ENCODE measurements around the gene HNRNPLL. TPM values are rescaled to one million over a fixed set of nuclear protein-coding genes. Genes with fewer than 3 reads are reported as not detected.
"Not testable (repeated sequence)": the region's sequence is repeated elsewhere in the genome, so short reads cannot be mapped to it uniquely, and the experiment has no call there.

Gene HNRNPLL
- 35.5 TPM for polyA plus RNA-seq (ENCODE audit: insufficient read length)

- peak; percentile 97 for DNase-seq
These were observed at the start of gene HNRNPLL for GRCh38 chr2:38602732-38603401. TSS of gene HNRNPLL (minus strand) at chr2:38602928. CDS start at chr2:38602626, 302 bp downstream.

GRCh38 chr2:38650717-38651116 lies 48.0 kb upstream of the HNRNPLL start:
- DNase-seq = no peak

DNA sequence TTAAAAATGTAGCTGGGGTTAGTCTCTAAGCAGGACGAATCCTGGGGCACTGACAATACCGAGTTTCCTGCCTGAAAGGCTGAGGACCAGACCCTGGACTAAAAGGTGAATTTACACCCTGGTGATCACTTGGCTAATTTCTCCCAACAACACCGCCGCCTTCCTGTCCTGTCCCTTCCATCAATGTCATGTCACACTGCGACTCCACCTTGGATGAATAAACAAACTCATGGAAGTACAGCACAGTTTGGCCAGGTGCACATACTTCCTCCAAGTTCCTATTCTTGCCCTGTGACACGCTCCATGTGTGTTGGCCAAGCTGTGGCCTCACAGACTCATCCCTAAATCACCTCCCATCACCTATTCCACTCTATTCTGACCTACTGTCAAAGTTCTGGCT lies 47.3 kb upstream of the HNRNPLL start:
- no peak for DNase-seq

GRCh38 chr2:38649176-38649728 lies 46.5 kb upstream of the HNRNPLL start:
- DNase-seq = no peak

- no peak for DNase-seq
These were observed 45.5 kb upstream of the HNRNPLL start for GRCh38 chr2:38648107-38648761.

DNA sequence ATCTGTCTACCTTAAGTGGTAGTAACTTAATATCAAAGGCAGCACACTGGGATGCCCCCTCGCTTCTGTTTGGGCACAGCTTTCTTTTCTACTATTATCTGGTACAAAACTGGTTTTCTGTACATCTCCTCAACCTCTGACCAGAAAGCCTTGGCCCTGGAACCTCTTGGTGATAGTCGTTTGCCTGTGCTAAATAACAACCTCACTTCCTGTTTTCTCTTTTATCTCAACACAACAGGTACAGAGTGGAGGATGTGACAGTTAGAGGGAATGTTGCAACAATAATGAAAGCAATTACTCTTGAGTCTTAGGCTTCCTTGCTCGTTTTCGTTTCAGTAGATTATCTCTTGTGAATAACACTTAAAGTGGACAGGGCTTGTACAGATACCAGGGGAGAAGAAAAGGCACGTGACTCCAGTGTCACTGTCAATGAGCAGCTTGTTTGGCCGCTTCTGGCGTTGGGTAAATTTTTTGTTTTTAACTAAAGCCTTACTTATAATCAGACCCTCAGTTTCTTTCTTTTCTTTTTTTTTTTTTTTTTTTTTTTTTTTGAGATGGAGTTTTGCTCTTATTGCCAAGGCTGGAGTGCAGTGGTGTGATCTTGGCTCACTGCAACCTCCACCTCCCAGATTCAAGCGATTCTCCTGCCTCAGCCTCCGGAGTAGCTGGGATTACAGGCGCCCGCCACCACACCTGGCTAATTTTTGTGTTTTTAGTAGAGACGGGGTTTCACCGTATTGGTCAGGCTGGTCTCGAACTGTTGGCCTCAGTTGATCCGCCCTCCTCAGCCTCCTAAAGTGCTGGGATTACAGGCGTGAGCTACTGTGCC lies 41.2 kb upstream of the HNRNPLL start:
- not testable (repeated sequence) for DNase-seq

GRCh38 chr2:38643021-38643671 lies 40.4 kb upstream of the HNRNPLL start:
- DNase-seq = no peak

DNA sequence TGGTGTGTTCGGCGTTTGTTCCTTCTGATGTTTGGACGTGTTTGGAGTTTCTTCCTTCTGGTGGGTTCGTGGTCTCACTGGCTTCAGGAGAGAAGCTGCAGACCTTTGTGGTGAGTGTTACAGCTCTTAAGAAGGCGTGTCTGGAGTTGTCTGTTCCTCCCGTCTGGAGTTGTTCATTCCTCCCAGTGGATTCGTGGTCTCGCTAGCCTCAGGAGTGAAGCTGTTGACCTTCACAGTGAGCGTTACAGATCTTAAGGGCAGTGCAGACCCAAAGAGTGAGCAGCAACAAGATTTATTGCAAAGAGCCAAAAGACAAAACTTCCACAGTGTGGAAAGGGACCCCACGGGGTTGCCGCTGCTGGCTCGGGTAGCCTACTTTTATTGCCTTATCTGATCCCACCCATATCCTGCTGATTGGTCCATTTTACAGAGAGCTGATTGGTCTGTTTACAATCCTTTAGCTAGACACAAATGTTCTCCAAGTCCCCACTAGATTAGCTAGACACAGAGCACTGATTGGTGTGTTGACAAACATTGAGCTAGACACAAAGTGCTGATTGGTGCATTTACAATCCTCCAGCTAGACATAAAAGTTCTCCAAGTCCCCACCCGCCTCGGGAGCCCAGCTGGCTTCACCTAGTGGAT lies 39.8 kb upstream of the HNRNPLL start:
- not testable (repeated sequence) for DNase-seq

DNA sequence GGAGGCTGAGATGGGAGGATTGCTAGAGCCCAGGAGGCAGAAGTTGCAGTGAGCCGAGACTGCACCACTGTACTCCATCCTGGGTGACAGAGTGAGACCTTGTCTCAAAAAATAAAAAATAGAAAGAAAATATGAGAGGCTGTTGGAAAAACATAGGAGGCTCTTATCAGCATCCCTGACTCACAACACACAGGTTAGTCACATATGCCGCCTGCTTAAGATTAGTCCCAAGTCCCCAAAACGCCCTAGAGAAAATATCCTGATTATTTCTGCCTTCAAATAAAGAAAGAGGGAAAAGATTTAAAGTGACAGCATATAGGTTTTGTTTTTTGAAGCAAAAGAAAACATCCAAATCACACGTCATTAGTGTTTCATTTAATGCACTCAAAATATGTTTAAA lies 33.3 kb upstream of the HNRNPLL start:
- no peak for DNase-seq

DNA sequence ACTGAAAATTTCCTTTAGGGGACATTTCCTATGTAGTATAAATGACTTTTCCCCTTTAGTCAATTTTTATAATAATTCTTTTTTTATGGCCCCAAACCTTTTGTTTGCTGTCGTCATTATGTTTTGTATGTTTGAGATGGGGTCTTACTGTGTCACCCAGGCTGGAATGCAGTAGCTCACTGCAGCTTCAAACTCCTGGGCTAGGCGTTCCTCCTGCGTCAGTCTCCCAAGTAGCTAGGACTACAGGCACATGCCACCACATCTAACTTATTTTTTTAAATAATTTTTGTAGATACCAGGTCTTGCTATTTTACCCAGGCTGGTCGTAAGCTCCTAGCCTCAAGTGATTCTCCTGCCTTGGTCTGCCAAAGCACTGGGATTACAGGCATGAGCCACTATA lies 32.4 kb upstream of the HNRNPLL start:
- no peak for DNase-seq

GRCh38 chr2:38634684-38635083 lies 32.0 kb upstream of the HNRNPLL start:
- no peak for DNase-seq

DNA sequence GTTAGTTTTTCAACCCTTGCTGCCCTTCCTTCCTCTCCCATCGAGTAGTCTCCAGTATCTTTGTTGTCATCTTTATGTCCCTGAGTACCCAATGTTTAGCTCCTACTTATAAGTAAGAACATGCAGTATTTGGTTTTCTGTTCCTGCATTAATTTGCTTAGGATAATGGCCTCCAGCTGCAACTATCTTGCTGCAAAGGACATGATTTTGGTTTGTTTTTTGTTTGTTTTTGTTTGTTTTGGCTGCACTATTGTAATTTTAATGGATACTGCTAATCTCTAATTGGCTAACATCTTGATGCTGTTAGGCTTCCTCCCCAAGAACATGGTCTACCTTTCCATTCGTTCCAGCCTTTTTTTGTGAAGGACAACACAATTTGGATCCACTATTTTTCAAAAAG lies 31.2 kb upstream of the HNRNPLL start:
- DNase-seq = no peak

DNA sequence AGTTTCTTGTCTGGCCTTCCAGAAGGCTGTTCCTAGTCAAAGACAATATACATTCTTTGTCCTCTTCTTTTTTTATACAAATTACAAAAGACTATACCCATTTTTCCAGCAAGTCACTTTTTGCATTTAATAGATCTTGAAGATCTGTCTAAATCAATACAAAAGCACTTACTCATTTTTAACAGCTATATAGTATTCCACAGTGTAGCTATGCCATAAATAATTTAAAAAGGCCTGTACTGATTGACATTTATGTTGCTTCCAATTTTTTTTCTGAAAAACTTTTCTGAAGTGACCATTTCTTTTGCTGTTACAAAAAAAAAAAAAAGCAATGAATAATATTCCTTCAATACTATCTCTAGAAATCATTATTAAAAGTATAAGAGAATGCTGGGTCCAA lies 30.3 kb upstream of the HNRNPLL start:
- no peak for DNase-seq

- DNase-seq = no peak
These were observed 29.2 kb upstream of the HNRNPLL start for GRCh38 chr2:38631976-38632375.

- DNase-seq = no peak
These were observed 27.0 kb upstream of the HNRNPLL start for GRCh38 chr2:38629684-38630083.

- DNase-seq = no peak
These were observed 24.7 kb upstream of the HNRNPLL start for GRCh38 chr2:38627391-38627790.

DNA sequence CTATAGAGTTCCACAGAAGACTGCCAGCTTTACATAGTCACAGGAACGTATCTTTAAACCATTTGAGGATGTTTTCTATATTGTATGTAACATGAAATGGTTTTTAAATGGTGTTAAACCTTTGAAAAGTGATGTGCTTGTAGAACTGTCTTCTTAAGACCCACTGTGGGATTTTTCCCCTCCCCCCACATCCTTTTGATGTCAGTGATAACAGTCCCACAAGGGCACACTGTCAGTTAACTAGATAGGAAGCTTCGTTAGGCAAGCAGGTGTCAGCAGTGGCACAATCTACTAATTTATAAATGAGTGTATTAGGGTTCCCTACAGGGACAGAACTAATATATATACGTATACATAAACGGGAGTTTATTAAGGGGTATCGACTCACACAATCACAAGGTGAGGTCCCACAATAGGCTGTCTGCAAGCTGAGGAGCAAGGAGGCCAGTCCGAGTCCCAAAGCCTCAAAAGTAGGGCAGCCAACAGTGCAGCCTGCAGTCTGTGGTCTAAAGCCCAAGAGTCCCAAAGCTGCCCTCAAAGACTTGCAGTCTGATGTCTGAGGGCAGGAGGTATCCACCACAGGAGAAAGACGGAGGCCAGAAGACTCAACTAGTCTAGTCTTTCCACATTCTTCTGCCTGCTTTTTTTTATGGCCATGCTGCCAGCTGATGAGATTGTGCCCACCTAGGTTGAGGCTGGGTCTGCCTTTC lies 23.8 kb upstream of the HNRNPLL start:
- DNase-seq = no peak

GRCh38 chr2:38622210-38622609 lies 19.5 kb upstream of the HNRNPLL start:
- no peak for DNase-seq

DNA sequence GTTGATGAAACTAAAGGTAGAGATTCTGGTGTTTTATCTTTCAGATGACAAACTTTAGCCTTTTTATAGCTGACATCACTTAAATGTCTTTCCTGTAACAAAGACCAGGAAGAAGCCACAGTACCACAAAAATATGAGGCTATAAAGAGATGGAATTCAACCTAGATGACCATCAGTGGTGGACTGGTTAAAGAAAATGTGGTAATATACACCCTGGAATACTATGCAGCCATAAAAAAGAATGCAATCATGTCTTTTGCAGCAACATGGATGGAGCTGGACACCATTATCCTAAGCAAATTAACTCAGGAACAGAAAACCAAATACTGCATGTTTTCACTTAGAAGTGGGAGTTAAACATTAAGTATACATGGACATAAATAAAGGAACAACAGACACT lies 18.3 kb upstream of the HNRNPLL start:
- DNase-seq = no peak

- no peak for DNase-seq
These were observed 17.7 kb upstream of the HNRNPLL start for GRCh38 chr2:38620282-38620977.
